H1 (cell line): Measurements from ENCODE around the gene PORCN. TPM values are rescaled to one million over a fixed set of nuclear protein-coding genes. Genes with fewer than 3 reads are reported as not detected.

Source experiments
- CTCF ChIA-PET: fragments of 300-600 bp; sonication (Branson Sonifier 250); formaldehyde crosslinking; loops from one replicate; lab custom pipeline; 2021; ENCODE audit not compliant: partially characterized antibody; lab: Charles Lee
- POLR2A ChIA-PET: fragments of 300-600 bp; sonication (Branson Sonifier 250); formaldehyde crosslinking; loops from one replicate; lab custom pipeline; 2021; ENCODE audit warnings: inconsistent platforms; ENCODE audit not compliant: partially characterized antibody; lab: Charles Lee
- DNase-seq, 2 experiments: peaks; one replicate each; pipeline versions ENCODE4 v3.0.0 to v3.0.0-alpha.2; 2010 to 2022; ENCODE audit warnings: low spot score in 2 of 2, low read depth in 1 of 2, mixed read lengths in 1 of 2
- FAIRE-seq: peaks from 2 replicates; lab custom pipeline; 2011; peaks lifted over from hg19 to GRCh38; lab: Jason Lieb, UNC
- H2AFZ ChIP-seq: 2 replicates; pipeline ENCODE4 v1.8.1; 2012; ENCODE audit warnings: low read length, inconsistent platforms
- H2AK5ac ChIP-seq: 2 replicates; pipeline ENCODE4 v1.6.1; 2013; ENCODE audit warnings: low read depth, low read length
- H2BK120ac ChIP-seq: replicated peaks from 2 replicates; pipeline ENCODE3; 2013; ENCODE audit warnings: low read depth, low read length, inconsistent platforms
- H2BK12ac ChIP-seq: 2 replicates; pipeline ENCODE4 v1.6.1; 2013; ENCODE audit warnings: low read depth, low read length
- H2BK15ac ChIP-seq: 2 replicates; pipeline ENCODE4 v1.6.1; 2013; ENCODE audit warnings: low read length
- H2BK20ac ChIP-seq: 2 replicates; pipeline ENCODE4 v1.6.1; 2013; ENCODE audit warnings: low read length
- H2BK5ac ChIP-seq: 2 replicates; pipeline ENCODE4 v1.6.1; 2013; ENCODE audit warnings: low read depth, low read length
- H3K14ac ChIP-seq: 2 replicates; pipeline ENCODE4 v1.6.1; 2013; ENCODE audit warnings: inconsistent platforms; ENCODE audit not compliant: insufficient read length
- H3K18ac ChIP-seq: 2 replicates; pipeline ENCODE4 v1.6.1; 2013; ENCODE audit warnings: low read length; ENCODE audit errors: extremely low read depth
- H3K23ac ChIP-seq: 2 replicates; pipeline ENCODE4 v1.6.1; 2013; ENCODE audit warnings: inconsistent platforms; ENCODE audit not compliant: insufficient read length
- H3K23me2 ChIP-seq: 2 replicates; pipeline ENCODE4 v1.6.1; 2013; ENCODE audit warnings: low read depth, low read length
- H3K27ac ChIP-seq: 2 replicates; pipeline ENCODE4 v1.6.1; 2011; ENCODE audit warnings: low read depth, low read length, inconsistent platforms
- H3K27me3 ChIP-seq, 4 experiments: replicated peaks in 1 of 4; 1 replicate in 1 of 4; 2 replicates in 3 of 4; pipeline versions ENCODE4 v1.6.1 to v1.8.1; 2011 to 2013; ENCODE audit warnings: low read length in 3 of 4, mild to moderate bottlenecking in 3 of 4, inconsistent platforms in 2 of 4, mixed read lengths in 2 of 4, moderate library complexity in 1 of 4; ENCODE audit not compliant: control insufficient read depth in 3 of 4, insufficient read depth in 3 of 4; ENCODE audit errors: extremely low read depth in 1 of 4
- H3K36me3 ChIP-seq, 4 experiments: 2 replicates each; pipeline versions ENCODE4 v1.6.1 to v1.8.1; 2011 to 2013; ENCODE audit warnings: mild to moderate bottlenecking in 4 of 4, low read length in 3 of 4, moderate library complexity in 2 of 4, control low read depth in 1 of 4, inconsistent platforms in 1 of 4; ENCODE audit not compliant: insufficient read depth in 4 of 4, control insufficient read depth in 2 of 4
- H3K4ac ChIP-seq: replicated peaks from 2 replicates; pipeline ENCODE3; 2013; ENCODE audit warnings: low read length, low read depth, mixed read lengths, inconsistent platforms; ENCODE audit not compliant: insufficient read length
- H3K4me1 ChIP-seq, 4 experiments: replicated peaks in 1 of 4; 1 replicate in 1 of 4; 2 replicates in 3 of 4; pipeline versions ENCODE4 v1.6.1 to v1.8.1; 2011 to 2013; ENCODE audit warnings: low read length in 3 of 4, inconsistent platforms in 2 of 4, mixed read lengths in 1 of 4; ENCODE audit not compliant: insufficient read depth in 4 of 4, control insufficient read depth in 3 of 4
- H3K4me2 ChIP-seq, 2 experiments: 2 replicates each; pipeline versions ENCODE4 v1.6.1 to v1.8.1; 2011 to 2013; ENCODE audit warnings: low read depth in 2 of 2, low read length in 2 of 2, control low read depth in 1 of 2, inconsistent platforms in 1 of 2, mild to moderate bottlenecking in 1 of 2; ENCODE audit not compliant: insufficient read depth in 1 of 2
- H3K4me3 ChIP-seq, 4 experiments: fragments of 200-600, 300-600 bp in 1 of 4; sonication (generic), shearing (Covaris generic), sonication (Bioruptor Twin) in 1 of 4; 2 replicates each; pipeline versions ENCODE4 v1.5.1 to v1.8.1; 2011 to 2016; ENCODE audit warnings: low read length in 4 of 4, low read depth in 3 of 4, control low read depth in 2 of 4, inconsistent platforms in 2 of 4, mild to moderate bottlenecking in 2 of 4, mixed read lengths in 1 of 4, moderate library complexity in 1 of 4; ENCODE audit not compliant: insufficient read depth in 2 of 4; ENCODE audit errors: extremely low read depth in 1 of 4
- H3K56ac ChIP-seq: replicated peaks from 2 replicates; pipeline ENCODE3; 2013; ENCODE audit warnings: low read depth, mild to moderate bottlenecking, mixed read lengths, low read length, inconsistent platforms; ENCODE audit not compliant: insufficient read length
- H3K79me1 ChIP-seq: 2 replicates; pipeline ENCODE4 v1.6.1; 2013; ENCODE audit warnings: low read depth, low read length, control low read depth
- H3K79me2 ChIP-seq, 2 experiments: 2 replicates each; pipeline versions ENCODE4 v1.6.1 to v1.8.1; 2012 to 2013; ENCODE audit warnings: low read length in 2 of 2, mild to moderate bottlenecking in 2 of 2, inconsistent platforms in 1 of 2; ENCODE audit not compliant: insufficient read depth in 2 of 2, control insufficient read depth in 1 of 2
- H3K9ac ChIP-seq, 4 experiments: replicated peaks in 1 of 4; 1 replicate in 1 of 4; 2 replicates in 3 of 4; pipeline versions ENCODE4 v1.6.1 to v1.8.1; 2011 to 2013; ENCODE audit warnings: low read depth in 3 of 4, low read length in 3 of 4, control low read depth in 2 of 4, mild to moderate bottlenecking in 2 of 4, moderate library complexity in 2 of 4, inconsistent platforms in 1 of 4; ENCODE audit errors: extremely low read depth in 1 of 4
- H3K9me3 ChIP-seq, 2 experiments: 2 replicates each; pipeline versions ENCODE4 v1.6.1 to v1.8.1; 2012 to 2013; ENCODE audit warnings: mild to moderate bottlenecking in 2 of 2, moderate library complexity in 2 of 2, control low read depth in 1 of 2, inconsistent platforms in 1 of 2, low read depth in 1 of 2, low read length in 1 of 2, mixed read lengths in 1 of 2; ENCODE audit not compliant: insufficient read depth in 2 of 2
- H4K20me1 ChIP-seq, 2 experiments: replicated peaks in 1 of 2; 2 replicates each; pipeline versions ENCODE3 to v1.8.1; 2011 to 2013; ENCODE audit warnings: inconsistent platforms in 2 of 2, low read length in 2 of 2, mild to moderate bottlenecking in 1 of 2; ENCODE audit not compliant: insufficient read depth in 2 of 2, control insufficient read depth in 1 of 2
- H4K5ac ChIP-seq: 2 replicates; pipeline ENCODE4 v1.6.1; 2013; ENCODE audit warnings: low read length, low read depth, mixed read lengths, inconsistent platforms; ENCODE audit not compliant: insufficient read length
- H4K8ac ChIP-seq: 2 replicates; pipeline ENCODE4 v1.8.0; 2013; ENCODE audit warnings: mild to moderate bottlenecking, moderate library complexity, low read length, inconsistent platforms; ENCODE audit not compliant: insufficient read depth; ENCODE audit errors: extremely low read depth
- H4K91ac ChIP-seq: replicated peaks from 2 replicates; pipeline ENCODE3; 2013; ENCODE audit warnings: low read length, mixed read lengths, inconsistent platforms; ENCODE audit not compliant: insufficient read length
- NRF1 ChIP-seq: IDR thresholded peaks from 2 replicates; pipeline ENCODE4 v1.6.1; 2011; ENCODE audit warnings: mild to moderate bottlenecking, low read depth, low read length, improper control_type of control experiment
- TBP ChIP-seq: IDR thresholded peaks from 2 replicates; pipeline ENCODE4 v1.6.1; 2011; ENCODE audit warnings: low read depth, low read length, improper control_type of control experiment
- WGBS, 2 experiments: shearing (Covaris generic) in 1 of 2; methylation state at CpG; one replicate each; pipeline versions ENCODE4 v1.1.6 to v1.1.7; 2013 to 2015; ENCODE audit warnings: low lambda C conversion rate in 2 of 2, mixed read lengths in 2 of 2, inconsistent platforms in 1 of 2, low coverage in 1 of 2, missing lambda C conversion rate in 1 of 2; ENCODE audit not compliant: insufficient replicate concordance in 2 of 2, insufficient coverage in 1 of 2, insufficient read length in 1 of 2; ENCODE audit errors: extremely low coverage in 1 of 2, missing lambda C conversion rate in 1 of 2; 5-methylcytosine and 5-hydroxymethylcytosine counted together
- polyA plus RNA-seq, 7 experiments: library from polyadenylated mRNA; depleted of rRNA in 3 of 7; stranded (reverse) in 5 of 7; unstranded in 2 of 7; fragments of >200 nt in 5 of 7; fragments of 200-250 nt in 2 of 7; gene quantifications; 1 replicate in 5 of 7; 2 replicates in 1 of 7; 4 replicates in 1 of 7; pipeline versions ENCODE4 v1.2.1 to v1.2.3, GENCODE V29; 2011 to 2013; ENCODE audit warnings: missing spikeins in 2 of 7, mixed read lengths in 2 of 7
- total RNA-seq: library from RNA; stranded (reverse); fragmentation: NEBNext Ultra II Directional; extraction: Animal tissue kit (Norgen Biotek cat#: 25700); gene quantifications from 2 replicates; pipeline ENCODE4 v1.2.1, GENCODE V29; 2021

PORCN gene
- total and polyA plus RNA-seq, 2 of the 8 experiments (the other 6 are each of a cell fraction or from before 2014, with no cell fraction given) = 14.6 to 34.1 TPM

- H4K20me1 ChIP-seq = no peaks in the 10 kb centered on the region
- H3K36me3 ChIP-seq = peaks cover 0 to 3% (median 1%) of the 10 kb centered on the region in 4 experiments; a peak in 2 of 8 replicates
- no peak overlapping the region for H3K18ac ChIP-seq
- no peak overlapping the region for H3K14ac ChIP-seq
- TF ChIP-seq NRF1 (no peak), TBP (no peak)
- TF ChIP-seq, all 59 proteins: peak for 0
- Histone ChIP-seq H4K91ac (no peak overlapping the region), H3K4me3 (peak overlapping the region in 3 of 4 experiments; percentile 51 to 82 (median 53); a peak in 5 of 8 replicates), H3K4ac (no peak overlapping the region), H3K23me2 (no peaks in the 10 kb centered on the region), H3K9me3 (no peaks in the 10 kb centered on the region), H3K79me2 (0 out of 4 replicates have a peak, but pooled peaks cover 0 to 5% of the 10 kb centered on the region in 2 experiments), H4K8ac (no peak overlapping the region), H3K56ac (no peak overlapping the region), H3K4me2 (peak overlapping the region; percentile 50 to 61), H3K27ac (no peak overlapping the region), H3K23ac (no peak overlapping the region), H3K4me1 (no peaks in the 10 kb centered on the region), H4K5ac (no peak overlapping the region), H2BK15ac (no peak overlapping the region), H2BK5ac (no peak overlapping the region), H2BK120ac (no peak overlapping the region), H3K27me3 (no peaks in the 10 kb centered on the region), H2AK5ac (no peak overlapping the region), H2BK20ac (no peak overlapping the region), H3K79me1 (0 out of 2 replicates have a peak, but pooled peaks cover 2% of the 10 kb centered on the region), H3K9ac (no peak overlapping the region), H2BK12ac (no peak overlapping the region), H2AFZ (no peak overlapping the region)
- WGBS, 2 experiments = 84% methylated on average over 7 of the region's 7 CpGs; no CpG with 5 or more reads in 1 of the 2 experiments
- CTCF ChIA-PET = no interaction called here
- POLR2A ChIA-PET = interaction anchor here (1.6 to 2.5 kb wide), 2 partner anchors 34 to 35 kb away, joined by 5 to 22 read pairs; partner anchors contain the start of gene RBM3
- no peak for FAIRE-seq
- DNase-seq = no peak
Measured at GRCh38 chrX:48540480-48540879, 31.7 kb downstream of the PORCN start.
